Suppressor macrophage treated with lipopolysaccharide for 1 hour (primary cell): ENCODE data around the gene MTR.
"Not testable (repeated sequence)": the region's sequence is repeated elsewhere in the genome, so short reads cannot be mapped to it uniquely, and the experiment has no call there.

Experiments used
- DNase-seq, 3 donors: peaks; one replicate each; pipeline ENCODE4 v3.0.0-alpha.2; 2020 to 2022

MTR gene

GRCh38 chr1:236835491-236835890, 40.4 kb downstream of the MTR start:
- no peak for DNase-seq

DNA sequence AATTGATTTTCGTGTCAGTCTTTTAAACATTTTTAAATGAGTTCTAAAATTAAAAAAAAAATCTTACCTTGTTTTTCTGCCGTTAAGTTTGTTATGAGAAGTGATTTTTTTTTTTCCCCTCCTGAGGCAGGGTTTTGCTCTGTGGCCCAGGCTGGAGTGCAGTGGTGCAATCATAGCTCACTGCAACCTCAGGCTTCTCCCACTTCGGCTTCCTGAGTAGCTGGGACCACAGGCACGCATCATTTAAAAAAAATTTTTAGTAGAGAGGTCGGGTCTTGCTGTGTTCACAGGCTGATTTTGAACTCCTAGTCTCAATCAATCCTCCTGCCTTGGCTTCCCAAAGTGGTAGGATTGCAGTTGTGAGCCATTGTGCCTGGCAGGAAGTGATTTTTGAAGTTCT, 41.1 kb downstream of the MTR start:
- DNase-seq: peak in 2 of 3 donors; percentile 0 to 6

DNA sequence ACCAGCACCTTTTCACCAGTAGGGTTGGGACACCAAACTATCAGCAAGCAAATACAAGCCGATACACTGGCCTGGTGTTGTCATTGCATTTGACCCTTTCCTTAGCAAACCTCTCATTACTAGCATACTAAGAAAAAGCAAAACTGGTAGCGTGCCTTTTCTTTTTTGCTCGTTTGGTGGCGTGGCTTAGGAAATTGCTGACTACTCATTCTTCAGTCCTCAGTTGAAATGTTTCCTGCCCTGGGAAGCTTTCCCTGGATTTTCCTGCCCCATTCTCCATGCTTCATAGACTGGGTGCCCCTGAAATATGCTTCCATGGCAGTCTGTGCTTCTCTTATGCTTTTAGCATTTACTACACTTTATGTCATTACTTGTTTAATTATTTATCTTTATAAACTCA, 42.0 kb downstream of the MTR start:
- DNase-seq: no peak

- DNase-seq: no peak
Observed at GRCh38 chr1:236837897-236838296, 42.8 kb downstream of the MTR start.

DNA sequence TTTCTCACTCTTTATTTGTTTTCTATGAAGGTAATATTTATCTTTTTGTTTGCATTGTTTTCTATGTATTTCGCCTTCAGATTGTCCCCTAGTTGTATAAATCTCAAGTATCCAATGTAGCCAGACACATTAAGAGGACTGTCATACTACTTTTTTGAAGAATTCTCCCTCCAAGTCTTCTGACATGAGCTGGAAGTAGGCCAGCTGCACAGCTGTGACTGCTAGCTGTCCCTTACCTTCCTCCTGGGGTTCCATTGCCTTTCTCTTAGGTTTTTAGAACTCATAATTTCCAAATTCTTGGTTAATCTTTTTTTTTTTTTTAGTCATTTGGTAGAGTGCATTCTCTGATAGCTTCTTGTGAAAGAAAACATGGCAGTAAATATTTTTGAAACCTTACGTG, 46.2 kb downstream of the MTR start:
- no peak for DNase-seq

GRCh38 chr1:236844499-236845271, 49.6 kb downstream of the MTR start:
- DNase-seq: no peak

- no peak for DNase-seq
Observed at GRCh38 chr1:236845830-236846229, 50.7 kb downstream of the MTR start.

- no peak for DNase-seq
Observed at GRCh38 chr1:236848274-236848923, 53.3 kb downstream of the MTR start.

DNA sequence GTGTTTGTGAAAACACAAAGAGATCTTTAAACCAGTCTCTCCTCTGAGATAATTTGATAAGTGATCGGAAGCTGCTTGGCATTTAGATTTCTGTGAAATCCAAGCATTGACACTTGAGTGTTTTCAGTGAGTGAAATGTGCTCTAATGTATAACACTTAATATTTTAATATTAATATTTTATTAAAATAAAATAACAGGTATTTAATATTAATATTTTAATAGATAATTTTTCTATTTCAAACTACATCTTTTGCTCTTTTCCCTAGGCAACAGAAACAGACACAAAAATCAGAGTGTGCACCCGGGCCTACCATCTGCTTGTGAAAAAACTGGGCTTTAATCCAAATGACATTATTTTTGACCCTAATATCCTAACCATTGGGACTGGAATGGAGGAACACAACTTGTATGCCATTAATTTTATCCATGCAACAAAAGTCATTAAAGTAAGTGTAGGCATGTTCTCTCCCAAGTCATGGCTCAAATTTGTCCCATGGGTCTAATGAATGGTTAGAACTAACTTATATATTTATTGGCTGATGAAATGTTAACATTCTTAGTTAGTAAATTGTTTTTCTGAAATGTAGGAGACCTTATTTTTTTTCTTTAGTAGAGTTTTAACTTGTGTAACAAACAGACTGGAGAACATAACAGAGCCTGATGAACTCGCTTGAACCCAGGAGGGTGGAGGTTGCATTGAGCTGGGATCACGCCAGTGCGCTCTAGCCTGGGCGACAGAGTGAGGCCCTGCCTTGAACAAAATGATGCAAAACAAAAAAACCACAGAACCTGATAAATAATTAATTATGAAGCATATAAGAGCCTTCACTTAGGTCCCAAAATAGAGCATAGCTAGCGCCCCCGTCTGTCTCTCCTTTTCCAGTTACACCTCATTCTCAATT, 55.2 kb downstream of the MTR start:
- DNase-seq: no peak

DNA sequence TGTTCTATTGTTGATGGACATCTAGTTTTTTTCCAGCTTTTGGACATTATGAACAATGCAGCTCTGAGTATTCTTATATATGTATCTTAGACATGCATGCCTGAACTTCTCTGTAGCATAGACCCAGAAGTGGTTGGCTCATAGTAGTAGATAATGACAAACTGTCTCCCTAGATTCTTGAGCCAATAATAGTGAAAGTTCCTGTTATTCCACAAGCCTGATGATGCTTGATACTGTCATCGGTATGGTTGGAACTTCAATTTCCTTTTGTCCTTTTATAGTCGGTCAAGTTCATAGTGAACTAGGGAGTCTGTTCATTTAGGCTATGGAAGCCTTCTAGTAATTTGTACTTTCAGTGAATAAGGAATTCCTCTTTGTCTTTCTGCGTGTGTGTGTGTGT, 56.8 kb downstream of the MTR start:
- DNase-seq: no peak

- DNase-seq: no peak
Observed at GRCh38 chr1:236853921-236854604, 59.0 kb downstream of the MTR start.

- no peak for DNase-seq
Observed at GRCh38 chr1:236854605-236854983, 59.5 kb downstream of the MTR start.

- not testable (repeated sequence) for DNase-seq
Observed at GRCh38 chr1:236856649-236857048, 61.6 kb downstream of the MTR start.

DNA sequence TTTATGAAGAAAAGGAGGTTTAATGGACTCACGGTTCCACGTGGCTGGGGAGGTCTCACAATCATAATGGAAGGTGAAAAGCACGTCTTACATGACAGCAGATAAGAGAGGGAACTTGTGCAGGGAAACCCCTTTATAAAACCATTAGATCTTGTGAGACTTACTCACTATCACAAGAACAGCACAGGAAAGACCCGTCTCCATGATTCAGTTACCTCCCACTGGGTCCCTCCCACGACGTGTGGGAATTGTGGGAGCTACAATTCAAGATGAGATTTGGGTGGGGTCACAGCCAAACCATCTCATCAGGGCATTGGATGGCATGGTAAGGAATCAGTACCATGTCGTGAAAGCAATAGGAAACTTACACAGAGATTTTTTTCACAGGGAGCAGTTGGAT, 63.1 kb downstream of the MTR start:
- DNase-seq: peak; percentile 17 to 50 (median 47)

- DNase-seq: no peak
Observed at GRCh38 chr1:236860101-236860500, 65.0 kb downstream of the MTR start.

DNA sequence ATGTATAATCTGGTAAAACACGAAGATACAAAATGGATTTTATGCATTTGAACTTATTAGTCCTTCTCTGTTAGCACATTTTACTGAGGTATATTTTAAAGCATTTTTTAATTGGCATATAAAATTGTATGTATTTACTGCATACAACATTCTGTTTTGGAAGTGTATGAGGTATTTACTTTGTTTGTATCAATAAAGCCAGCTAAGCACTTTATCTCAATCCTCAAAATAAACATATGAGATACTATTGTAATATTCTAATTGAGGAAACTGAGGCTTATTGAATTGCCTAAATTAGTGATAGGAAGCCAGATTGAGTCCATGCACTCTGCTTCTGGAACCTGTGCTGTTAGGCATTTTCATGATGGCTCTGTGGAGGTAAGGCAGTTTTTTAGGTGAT, 65.6 kb downstream of the MTR start:
- no peak for DNase-seq

DNA sequence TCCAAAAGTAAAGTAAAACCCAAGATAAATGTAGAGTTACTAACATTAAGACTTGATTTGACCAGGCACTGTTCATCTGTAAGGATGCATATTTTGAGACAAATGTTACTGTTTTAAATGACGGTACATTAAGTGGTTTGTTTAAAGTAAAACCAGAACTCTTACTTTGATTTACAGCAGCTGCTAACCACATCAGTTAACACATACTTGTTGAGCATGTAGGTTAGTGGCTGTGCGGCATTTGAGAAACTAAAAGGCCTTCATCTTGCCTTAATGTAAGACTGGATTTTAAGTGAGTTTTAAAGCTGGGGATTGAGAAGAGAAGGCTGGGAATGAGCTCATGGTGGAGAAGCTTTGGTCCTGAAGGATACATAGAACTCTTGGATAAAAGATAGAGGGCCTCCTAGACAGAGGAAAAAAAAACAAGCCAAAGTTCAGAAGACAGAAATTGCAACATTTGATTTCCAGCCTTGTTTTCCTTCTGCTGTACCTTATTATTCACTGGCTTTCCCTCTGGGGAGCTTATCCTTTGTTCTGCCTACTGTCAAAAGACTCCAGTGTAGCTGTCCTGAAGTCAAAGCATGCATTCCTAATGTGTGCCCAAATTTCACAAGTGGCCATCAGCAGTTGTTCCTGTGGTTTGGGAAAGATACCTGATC, 66.6 kb downstream of the MTR start:
- no peak for DNase-seq

GRCh38 chr1:236862219-236862591, 67.1 kb downstream of the MTR start:
- no peak for DNase-seq

GRCh38 chr1:236862615-236863211, 67.6 kb downstream of the MTR start:
- DNase-seq: no peak

DNA sequence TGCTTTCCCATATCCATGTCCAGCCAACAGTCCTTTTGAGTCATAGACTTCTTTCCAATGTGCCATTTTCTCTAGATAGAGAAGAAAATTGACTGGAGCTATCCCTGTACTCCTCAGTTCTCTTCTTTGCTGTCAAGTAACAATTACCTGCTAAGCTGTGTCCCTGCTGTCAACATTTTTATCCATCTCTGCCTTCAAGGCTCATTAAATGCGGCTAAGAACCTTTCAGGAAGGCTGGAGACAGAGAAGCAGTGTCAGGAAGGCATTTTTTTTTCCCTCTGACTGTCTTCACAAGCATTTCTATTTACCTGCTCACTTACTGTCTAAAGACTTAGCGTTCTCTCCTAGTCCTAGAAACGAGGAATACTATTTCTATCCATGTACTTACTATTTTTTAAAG, 69.1 kb downstream of the MTR start:
- DNase-seq: no peak

DNA sequence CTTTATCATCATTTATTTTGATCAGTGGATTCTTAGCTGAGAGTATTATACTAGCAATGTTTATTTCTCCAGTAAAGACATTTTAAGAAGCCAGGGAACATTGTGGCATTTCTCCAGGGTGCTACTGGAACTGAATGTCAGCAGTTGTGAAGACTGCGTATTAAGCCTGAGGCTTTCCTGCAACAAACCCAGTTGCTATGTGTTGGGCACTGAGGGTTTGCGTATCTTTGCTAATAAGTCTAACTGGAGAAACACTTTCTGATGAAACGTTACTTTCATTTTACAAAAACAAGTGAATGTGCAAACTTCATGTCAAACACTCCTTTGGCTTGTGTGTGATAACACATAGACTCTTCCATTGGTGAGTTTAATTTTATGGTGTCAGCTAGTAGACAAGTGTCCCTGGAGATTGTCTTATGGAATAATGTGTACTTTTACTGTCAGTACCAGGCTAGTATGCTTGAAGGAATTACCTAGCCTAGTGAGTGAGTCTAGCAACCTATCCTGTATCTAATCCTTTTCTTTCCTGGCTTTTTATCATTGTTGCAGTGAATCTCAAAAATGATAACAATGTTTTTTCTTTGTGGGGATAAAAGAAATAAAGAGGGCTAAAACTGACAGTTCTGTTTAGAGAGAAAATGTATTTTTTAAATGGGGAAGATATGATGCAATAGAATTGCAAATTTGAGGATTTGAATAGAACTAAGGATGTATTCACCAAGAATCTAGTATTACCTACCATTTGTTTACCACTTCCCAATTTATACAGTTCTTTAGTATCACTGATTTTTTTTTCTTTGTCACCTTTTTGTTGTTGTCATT, 70.1 kb downstream of the MTR start:
- DNase-seq: no peak
